ENCODE measurements around the gene CDH19. TPM values are rescaled to one million over a fixed set of nuclear protein-coding genes. Genes with fewer than 3 reads are reported as not detected.

CDH19 gene
- total RNA-seq, 1 donor from 2014 or later = not detected

- TF ChIP-seq CTCF (conservative IDR thresholded peaks at IDR 0.05; ENCODE audit: low read depth, low read length) = no peak
- no peak for DNase-seq (ENCODE audit: low read depth)
- H3K4me3 ChIP-seq (ENCODE audit: low read depth, low read length) = no peak overlapping the region
Observed at GRCh38 chr18:66638856-66639629, 35.2 kb upstream of the CDH19 start.

- no peak overlapping the region for H3K4me3 ChIP-seq (ENCODE audit: low read depth, low read length)
- TF ChIP-seq CTCF (conservative IDR thresholded peaks at IDR 0.05; ENCODE audit: low read depth, low read length) = no peak
- no peak for DNase-seq (ENCODE audit: low read depth)
Observed at GRCh38 chr18:66635342-66635741, 31.5 kb upstream of the CDH19 start.

- TF ChIP-seq CTCF (conservative IDR thresholded peaks at IDR 0.05; ENCODE audit: low read depth, low read length) = no peak
- no peak for DNase-seq (ENCODE audit: low read depth)
- no peak overlapping the region for H3K4me3 ChIP-seq (ENCODE audit: low read depth, low read length)
Observed at GRCh38 chr18:66632756-66633155, 28.9 kb upstream of the CDH19 start.

- no peak for TF ChIP-seq CTCF (conservative IDR thresholded peaks at IDR 0.05; ENCODE audit: low read depth, low read length)
- no peak overlapping the region for H3K4me3 ChIP-seq (ENCODE audit: low read depth, low read length)
- DNase-seq (ENCODE audit: low read depth) = no peak
Observed at GRCh38 chr18:66630831-66631230, 26.9 kb upstream of the CDH19 start.

GRCh38 chr18:66623821-66624220, 19.9 kb upstream of the CDH19 start:
- no peak overlapping the region for H3K4me3 ChIP-seq (ENCODE audit: low read depth, low read length)
- DNase-seq (ENCODE audit: low read depth) = no peak
- TF ChIP-seq CTCF (conservative IDR thresholded peaks at IDR 0.05; ENCODE audit: low read depth, low read length) = no peak

GRCh38 chr18:66621816-66622576, 18.1 kb upstream of the CDH19 start:
- no peak for DNase-seq (ENCODE audit: low read depth)

More at GRCh38 chr18:66621816-66622576, 18.1 kb upstream of the CDH19 start:
- no peak overlapping the region for H3K4me3 ChIP-seq (ENCODE audit: low read depth, low read length)
- no peak for TF ChIP-seq CTCF (conservative IDR thresholded peaks at IDR 0.05; ENCODE audit: low read depth, low read length)

Data from epithelial cell of proximal tubule (primary cell).